NCI-H345 (cell line): ENCODE results near the gene GZMB.
"Not testable (repeated sequence)": the region's sequence is repeated elsewhere in the genome, so short reads cannot be mapped to it uniquely, and the experiment has no call there.

Experiments used
- DNase-seq: peaks from one replicate; lab custom pipeline; 2025; lab: John Stamatoyannopoulos, UW

The GZMB gene

GRCh38 chr14:24630872-24631477, 3.0 kb downstream of the GZMB start:
- peak; percentile 81 for DNase-seq

GRCh38 chr14:24630087-24630871, 3.7 kb downstream of the GZMB start:
- DNase-seq = no peak

- DNase-seq = no peak
Measured at GRCh38 chr14:24629521-24629920, 4.5 kb downstream of the GZMB start.

GRCh38 chr14:24613747-24614146, 20.2 kb downstream of the GZMB start:
- no peak for DNase-seq

- no peak for DNase-seq
Measured at GRCh38 chr14:24613241-24613640, 20.7 kb downstream of the GZMB start.

- peak; percentile 67 for DNase-seq
Measured at GRCh38 chr14:24612196-24612595, 21.8 kb downstream of the GZMB start.

- no peak for DNase-seq
Measured at GRCh38 chr14:24609655-24610344, 24.2 kb downstream of the GZMB start, which contains the start of gene GZMH. Gene GZMH (minus strand): TSS chr14:24609685. CDS start chr14:24609613, 72 bp downstream.

GRCh38 chr14:24607635-24608514, 26.1 kb downstream of the GZMB start:
- DNase-seq = no peak

- DNase-seq = no peak
Measured at GRCh38 chr14:24607081-24607480, 26.9 kb downstream of the GZMB start.

- no peak for DNase-seq
Measured at GRCh38 chr14:24606297-24606696, 27.7 kb downstream of the GZMB start.

- peak; percentile 27 for DNase-seq
Measured at GRCh38 chr14:24605435-24606190, 28.4 kb downstream of the GZMB start.

- DNase-seq = no peak
Measured at GRCh38 chr14:24597403-24597802, 36.6 kb downstream of the GZMB start.

GRCh38 chr14:24595073-24595808, 38.7 kb downstream of the GZMB start:
- DNase-seq = no peak

GRCh38 chr14:24591004-24591403, 43.0 kb downstream of the GZMB start:
- not testable (repeated sequence) for DNase-seq

GRCh38 chr14:24584402-24584801, 49.6 kb downstream of the GZMB start:
- not testable (repeated sequence) for DNase-seq
